GM10266 (cell line): ENCODE results near the gene UBE2J2.

Source experiments
- DNase-seq: peaks from one replicate; pipeline ENCODE4 v3.0.0; 2012; ENCODE audit errors: extremely low spot score
- TF ChIP-seq, protein P1 (sequence below): IDR thresholded peaks from 2 replicates; pipeline ENCODE4 v1.5.1; 2012; ENCODE audit warnings: mild to moderate bottlenecking, low read depth; ENCODE audit not compliant: control insufficient read depth, insufficient read depth; ENCODE audit errors: missing control alignments

Gene UBE2J2

GRCh38 chr1:1264868-1265272 lies 8.8 kb downstream of the UBE2J2 start:
- TF ChIP-seq, protein P1, sequence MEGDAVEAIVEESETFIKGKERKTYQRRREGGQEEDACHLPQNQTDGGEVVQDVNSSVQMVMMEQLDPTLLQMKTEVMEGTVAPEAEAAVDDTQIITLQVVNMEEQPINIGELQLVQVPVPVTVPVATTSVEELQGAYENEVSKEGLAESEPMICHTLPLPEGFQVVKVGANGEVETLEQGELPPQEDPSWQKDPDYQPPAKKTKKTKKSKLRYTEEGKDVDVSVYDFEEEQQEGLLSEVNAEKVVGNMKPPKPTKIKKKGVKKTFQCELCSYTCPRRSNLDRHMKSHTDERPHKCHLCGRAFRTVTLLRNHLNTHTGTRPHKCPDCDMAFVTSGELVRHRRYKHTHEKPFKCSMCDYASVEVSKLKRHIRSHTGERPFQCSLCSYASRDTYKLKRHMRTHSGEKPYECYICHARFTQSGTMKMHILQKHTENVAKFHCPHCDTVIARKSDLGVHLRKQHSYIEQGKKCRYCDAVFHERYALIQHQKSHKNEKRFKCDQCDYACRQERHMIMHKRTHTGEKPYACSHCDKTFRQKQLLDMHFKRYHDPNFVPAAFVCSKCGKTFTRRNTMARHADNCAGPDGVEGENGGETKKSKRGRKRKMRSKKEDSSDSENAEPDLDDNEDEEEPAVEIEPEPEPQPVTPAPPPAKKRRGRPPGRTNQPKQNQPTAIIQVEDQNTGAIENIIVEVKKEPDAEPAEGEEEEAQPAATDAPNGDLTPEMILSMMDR, result no peak

GRCh38 chr1:1264026-1264425 lies 9.6 kb downstream of the UBE2J2 start:
- DNase-seq, result no peak
- TF ChIP-seq, protein P1, result no peak

More at GRCh38 chr1:1264868-1265272, 8.8 kb downstream of the UBE2J2 start:
- no peak for DNase-seq

DNA sequence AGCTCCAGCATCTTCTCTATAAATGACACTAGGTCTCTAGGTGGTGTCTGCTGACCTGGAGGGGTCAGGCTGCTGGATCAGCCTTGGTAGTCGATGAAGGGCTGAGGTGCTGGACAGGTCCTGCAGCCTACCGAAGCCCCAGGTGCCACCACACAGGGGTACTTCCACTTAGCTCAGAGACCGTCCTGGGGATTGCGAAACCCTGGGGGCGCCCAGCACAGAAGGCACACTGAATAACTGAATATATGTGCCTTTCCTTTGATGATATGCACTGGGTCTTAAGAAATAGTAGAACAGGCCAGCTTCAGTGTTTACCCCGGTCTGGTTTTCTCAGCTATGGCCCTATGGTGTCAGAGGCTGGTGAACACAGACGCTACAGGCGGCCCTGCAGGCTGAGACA lies 10.9 kb downstream of the UBE2J2 start:
- TF ChIP-seq, protein P1, result no peak
- no peak for DNase-seq

DNA sequence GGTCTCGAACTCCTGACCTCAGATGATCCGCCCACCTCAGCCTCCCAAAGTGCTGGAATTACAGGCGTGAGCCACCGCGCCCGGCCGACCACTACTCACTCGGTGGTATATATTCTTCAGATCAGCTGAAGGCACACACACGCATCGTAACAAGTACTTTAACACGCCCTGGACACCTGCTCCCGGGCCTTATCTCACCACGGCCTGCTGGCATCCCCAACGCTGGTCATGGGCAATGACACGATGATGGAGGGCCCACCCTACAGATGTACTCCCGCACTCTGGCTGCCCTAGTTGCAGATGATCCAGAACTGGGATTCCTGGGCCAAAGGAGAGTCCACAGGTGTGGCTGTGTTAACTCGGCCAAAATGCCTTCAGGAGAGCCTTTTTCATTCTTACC lies 11.6 kb downstream of the UBE2J2 start:
- TF ChIP-seq, protein P1, result no peak
- no peak for DNase-seq

GRCh38 chr1:1260843-1261560 lies 12.7 kb downstream of the UBE2J2 start:
- TF ChIP-seq, protein P1, result no peak
- no peak for DNase-seq

- no peak for DNase-seq
- TF ChIP-seq, protein P1, result no peak
These were observed 13.6 kb downstream of the UBE2J2 start for GRCh38 chr1:1259951-1260600.

GRCh38 chr1:1259540-1259939 lies 14.1 kb downstream of the UBE2J2 start:
- DNase-seq, result no peak
- TF ChIP-seq, protein P1, result no peak
